Osteocyte (in vitro differentiated cells): Measurements from ENCODE around the gene CYBC1. TPM values are rescaled to one million over a fixed set of nuclear protein-coding genes. Genes with fewer than 3 reads are reported as not detected.

Experiments
- DNase-seq: peaks from one replicate; pipeline ENCODE4 v3.0.0; 2021; ENCODE audit warnings: mixed read lengths; ENCODE audit not compliant: unreplicated experiment; ENCODE audit errors: extremely low spot score
- H3K27ac Mint-ChIP-seq: one replicate; pipeline ENCODE4 v1.8.0; 2021; ENCODE audit warnings: mild to moderate bottlenecking, mixed read lengths; ENCODE audit not compliant: unreplicated experiment
- H3K27me3 Mint-ChIP-seq: one replicate; pipeline ENCODE4 v1.8.0; 2021; ENCODE audit warnings: mixed read lengths; ENCODE audit not compliant: unreplicated experiment
- H3K36me3 Mint-ChIP-seq: one replicate; pipeline ENCODE4 v1.8.0; 2021; ENCODE audit warnings: mixed read lengths; ENCODE audit not compliant: unreplicated experiment
- H3K4me1 Mint-ChIP-seq: one replicate; pipeline ENCODE4 v1.8.0; 2021; ENCODE audit warnings: mixed read lengths; ENCODE audit not compliant: unreplicated experiment
- H3K4me3 Mint-ChIP-seq: one replicate; pipeline ENCODE4 v1.8.0; 2021; ENCODE audit warnings: mild to moderate bottlenecking, moderate library complexity, mixed read lengths; ENCODE audit not compliant: unreplicated experiment
- H3K9me3 Mint-ChIP-seq: one replicate; pipeline ENCODE4 v1.8.0; 2021; ENCODE audit warnings: mixed read lengths; ENCODE audit not compliant: unreplicated experiment
- total RNA-seq: library from RNA; stranded (reverse); gene quantifications from 2 replicates; pipeline ENCODE4 v1.2.1, GENCODE V29; 2021
- TF ChIP-seq, protein P1 (sequence below): fragments of 200-600 bp; sonication (generic); IDR thresholded peaks from 2 replicates; pipeline ENCODE4 v1.5.0; 2021; ENCODE audit warnings: antibody characterized with exemption, mild to moderate bottlenecking, moderate library complexity

CYBC1 gene
- total RNA-seq, 1 donor from 2014 or later = 78.7 TPM

DNA sequence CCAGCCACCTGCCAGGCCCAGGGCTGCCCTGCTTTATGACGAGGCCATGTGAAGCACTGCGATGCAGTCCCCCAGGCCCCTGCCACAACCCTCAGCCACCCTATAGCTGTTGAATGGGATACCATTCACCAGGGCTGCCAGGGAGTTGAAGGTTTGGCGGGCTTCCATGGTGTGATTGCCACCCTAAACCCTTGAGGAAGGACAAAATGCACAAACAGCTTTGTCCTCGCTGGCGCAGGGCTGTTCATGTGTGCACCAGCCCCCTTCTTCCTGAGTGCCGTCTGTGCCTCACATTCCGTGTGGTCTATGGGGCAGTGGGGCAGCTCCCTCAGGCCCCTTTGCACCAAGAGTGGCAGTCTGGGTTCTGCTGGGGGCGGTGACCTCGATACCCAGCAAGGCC, 33.3 kb upstream of the CYBC1 start:
- peaks cover 49% of the 10 kb centered on the region for H3K36me3 Mint-ChIP-seq
- no peaks in the 10 kb centered on the region for H3K9me3 Mint-ChIP-seq
- no peak overlapping the region for H3K4me3 Mint-ChIP-seq
- TF ChIP-seq, protein P1, sequence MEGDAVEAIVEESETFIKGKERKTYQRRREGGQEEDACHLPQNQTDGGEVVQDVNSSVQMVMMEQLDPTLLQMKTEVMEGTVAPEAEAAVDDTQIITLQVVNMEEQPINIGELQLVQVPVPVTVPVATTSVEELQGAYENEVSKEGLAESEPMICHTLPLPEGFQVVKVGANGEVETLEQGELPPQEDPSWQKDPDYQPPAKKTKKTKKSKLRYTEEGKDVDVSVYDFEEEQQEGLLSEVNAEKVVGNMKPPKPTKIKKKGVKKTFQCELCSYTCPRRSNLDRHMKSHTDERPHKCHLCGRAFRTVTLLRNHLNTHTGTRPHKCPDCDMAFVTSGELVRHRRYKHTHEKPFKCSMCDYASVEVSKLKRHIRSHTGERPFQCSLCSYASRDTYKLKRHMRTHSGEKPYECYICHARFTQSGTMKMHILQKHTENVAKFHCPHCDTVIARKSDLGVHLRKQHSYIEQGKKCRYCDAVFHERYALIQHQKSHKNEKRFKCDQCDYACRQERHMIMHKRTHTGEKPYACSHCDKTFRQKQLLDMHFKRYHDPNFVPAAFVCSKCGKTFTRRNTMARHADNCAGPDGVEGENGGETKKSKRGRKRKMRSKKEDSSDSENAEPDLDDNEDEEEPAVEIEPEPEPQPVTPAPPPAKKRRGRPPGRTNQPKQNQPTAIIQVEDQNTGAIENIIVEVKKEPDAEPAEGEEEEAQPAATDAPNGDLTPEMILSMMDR = no peak
- no peaks in the 10 kb centered on the region for H3K27me3 Mint-ChIP-seq
- DNase-seq = no peak
- H3K27ac Mint-ChIP-seq = no peak overlapping the region
- H3K4me1 Mint-ChIP-seq = peaks cover 1% of the 10 kb centered on the region

GRCh38 chr17:82483204-82483660, 32.7 kb upstream of the CYBC1 start:
- TF ChIP-seq, protein P1 = no peak
- Mint-ChIP-seq H3K9me3 (no peaks in the 10 kb centered on the region), H3K4me3 (no peak overlapping the region), H3K4me1 (peaks cover 1% of the 10 kb centered on the region), H3K36me3 (peaks cover 46% of the 10 kb centered on the region), H3K27me3 (no peaks in the 10 kb centered on the region), H3K27ac (no peak overlapping the region)
- no peak for DNase-seq

DNA sequence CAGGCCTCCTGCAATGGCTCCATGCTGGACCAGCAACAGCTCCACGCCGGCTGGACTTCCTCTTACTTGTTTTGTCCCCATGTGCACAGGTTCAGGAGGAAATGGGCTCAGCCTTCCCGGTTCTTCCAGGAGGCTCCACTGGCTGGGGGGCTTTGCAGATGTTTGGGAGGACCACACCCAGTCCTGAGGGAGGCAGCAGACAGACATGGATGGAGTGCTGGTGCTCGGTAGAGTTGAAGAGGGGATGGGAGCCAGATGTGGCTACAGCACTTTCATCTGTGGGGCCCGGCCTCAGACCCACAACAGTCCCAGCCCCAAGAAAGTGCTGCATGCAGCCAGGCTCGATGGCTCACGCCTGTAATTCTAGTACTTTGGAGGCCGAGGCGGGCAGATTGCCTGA, 29.8 kb upstream of the CYBC1 start:
- H3K27ac Mint-ChIP-seq = no peak overlapping the region
- no peak for DNase-seq
- TF ChIP-seq, protein P1 = no peak
- H3K36me3 Mint-ChIP-seq = peaks cover 49% of the 10 kb centered on the region
- H3K9me3 Mint-ChIP-seq = no peaks in the 10 kb centered on the region
- no peaks in the 10 kb centered on the region for H3K27me3 Mint-ChIP-seq
- no peak overlapping the region for H3K4me3 Mint-ChIP-seq
- H3K4me1 Mint-ChIP-seq = peaks cover 1% of the 10 kb centered on the region

DNA sequence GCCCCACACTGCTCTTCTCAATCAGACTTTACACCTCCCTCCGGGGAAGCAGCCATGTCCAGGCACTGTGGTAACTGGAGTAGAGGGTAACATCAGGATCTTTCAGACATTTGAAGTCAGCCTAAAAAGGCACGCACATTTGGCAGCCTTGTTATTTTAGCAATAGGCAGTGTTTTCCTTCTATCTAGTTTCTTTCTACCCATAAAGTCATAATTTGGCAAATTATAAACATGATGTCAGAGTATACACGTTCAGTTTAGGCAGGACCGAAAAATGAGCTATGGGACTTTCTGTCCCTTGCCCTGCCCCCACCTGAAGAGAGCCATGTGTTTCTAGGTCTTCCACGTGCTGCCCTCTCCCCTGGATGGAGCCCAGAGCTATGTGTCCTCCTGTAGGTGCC, 29.1 kb upstream of the CYBC1 start:
- H3K27me3 Mint-ChIP-seq = no peaks in the 10 kb centered on the region
- TF ChIP-seq, protein P1 = no peak
- DNase-seq = no peak
- H3K4me3 Mint-ChIP-seq = no peak overlapping the region
- no peak overlapping the region for H3K27ac Mint-ChIP-seq
- H3K36me3 Mint-ChIP-seq = peaks cover 44% of the 10 kb centered on the region
- peaks cover 1% of the 10 kb centered on the region for H3K4me1 Mint-ChIP-seq
- H3K9me3 Mint-ChIP-seq = no peaks in the 10 kb centered on the region

DNA sequence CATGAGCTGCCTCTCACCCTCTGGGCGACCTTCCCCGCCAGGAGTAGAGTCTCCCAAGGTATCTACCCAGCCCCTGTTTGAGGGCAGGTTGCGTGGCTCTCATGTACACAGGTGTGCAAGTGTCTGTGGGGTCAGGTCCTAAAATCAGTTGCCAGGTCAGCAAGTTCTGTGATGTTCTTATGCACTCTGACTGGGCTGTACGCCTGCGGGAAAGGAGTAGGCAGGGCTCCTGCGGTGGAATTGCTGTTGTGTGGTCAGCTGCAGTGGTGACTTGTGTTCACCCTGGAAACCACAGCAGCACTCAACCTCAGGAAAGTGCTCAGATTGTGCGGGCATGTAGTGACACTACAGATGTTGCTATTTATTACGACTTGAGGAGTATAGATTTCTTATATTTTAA, 27.4 kb upstream of the CYBC1 start:
- Mint-ChIP-seq H3K27me3 (no peaks in the 10 kb centered on the region), H3K4me1 (peaks cover 1% of the 10 kb centered on the region), H3K4me3 (no peak overlapping the region), H3K9me3 (no peaks in the 10 kb centered on the region), H3K27ac (no peak overlapping the region), H3K36me3 (peaks cover 36% of the 10 kb centered on the region)
- no peak for DNase-seq
- TF ChIP-seq, protein P1 = no peak
